NCI-H128 (cell line): ENCODE results near the gene KLC1.
A peak's percentile ranks its signal among the peaks of the same experiment; 100 is the strongest.
"Not testable (repeated sequence)": the region's sequence is repeated elsewhere in the genome, so short reads cannot be mapped to it uniquely, and the experiment has no call there.

Experiments
- DNase-seq: peaks from one replicate; lab custom pipeline; 2025; ENCODE audit not compliant: unreplicated experiment; lab: John Stamatoyannopoulos, UW

The KLC1 gene

GRCh38 chr14:103628684-103629502 lies at the start of gene KLC1:
TSS of gene KLC1 (plus strand) at chr14:103629211. CDS start at chr14:103654565, 25,354 bp downstream.
- no peak for DNase-seq

- DNase-seq, result no peak
These were observed 47.8 kb upstream of the KLC1 start for GRCh38 chr14:103581206-103581605.

GRCh38 chr14:103581954-103582703 lies 46.9 kb upstream of the KLC1 start:
- no peak for DNase-seq

GRCh38 chr14:103584326-103584915 lies 44.6 kb upstream of the KLC1 start:
- DNase-seq, result no peak

- DNase-seq, result no peak
These were observed 35.4 kb upstream of the KLC1 start for GRCh38 chr14:103593577-103593976.

- peak; percentile 66 for DNase-seq
These were observed 34.7 kb upstream of the KLC1 start for GRCh38 chr14:103594265-103594664.

GRCh38 chr14:103597623-103598377 lies 31.2 kb upstream of the KLC1 start:
- DNase-seq, result no peak

GRCh38 chr14:103600503-103600902 lies 28.5 kb upstream of the KLC1 start:
- no peak for DNase-seq

- no peak for DNase-seq
These were observed 24.4 kb upstream of the KLC1 start for GRCh38 chr14:103604620-103605019.

- peak; percentile 65 for DNase-seq
These were observed 21.9 kb upstream of the KLC1 start for GRCh38 chr14:103606963-103607668.

- no peak for DNase-seq
These were observed 21.2 kb upstream of the KLC1 start for GRCh38 chr14:103607822-103608221.

GRCh38 chr14:103609081-103609480 lies 19.9 kb upstream of the KLC1 start:
- DNase-seq, result not testable (repeated sequence)

- DNase-seq, result no peak
These were observed 17.8 kb upstream of the KLC1 start for GRCh38 chr14:103611215-103611614.

- no peak for DNase-seq
These were observed 15.5 kb upstream of the KLC1 start for GRCh38 chr14:103613517-103613916.

GRCh38 chr14:103616635-103617300 lies 12.2 kb upstream of the KLC1 start:
- DNase-seq, result no peak

- no peak for DNase-seq
These were observed 10.0 kb upstream of the KLC1 start for GRCh38 chr14:103619057-103619456.

GRCh38 chr14:103621860-103622259 lies 7.2 kb upstream of the KLC1 start:
- DNase-seq, result no peak

GRCh38 chr14:103623308-103623707 lies 5.7 kb upstream of the KLC1 start:
- no peak for DNase-seq

GRCh38 chr14:103623883-103624482 lies 5.0 kb upstream of the KLC1 start:
- DNase-seq, result no peak

GRCh38 chr14:103624860-103625259 lies 4.2 kb upstream of the KLC1 start:
- DNase-seq, result no peak
